SK-N-SH (cell line): ENCODE measurements around the gene ADM. TPM values are rescaled to one million over a fixed set of nuclear protein-coding genes. Genes with fewer than 3 reads are reported as not detected.

Source experiments
- CTCF ChIA-PET: fragments of 300-600, 350-600 bp; formaldehyde crosslinking; extraction: SDS; loops from one replicate; lab custom pipeline; 2021; lab: Yijun Ruan, JAX
- POLR2A ChIA-PET: fragments of 350-600 bp; sonication (Branson Sonifier 250); formaldehyde crosslinking; extraction: SDS; loops from one replicate; lab custom pipeline; 2020; ENCODE audit warnings: antibody characterized with exemption, inconsistent platforms; lab: Yijun Ruan, JAX
- DNase-seq: peaks from one replicate; pipeline ENCODE4 v3.0.0; 2012
- H2AFZ ChIP-seq: fragments of 200-600 bp; sonication (generic); 2 replicates; pipeline ENCODE4 v1.8.1; 2016; ENCODE audit warnings: antibody characterized with exemption, mild to moderate bottlenecking, low read depth
- H3F3A ChIP-seq: fragments of 200-600 bp; sonication (generic); replicated peaks from 2 replicates; pipeline ENCODE3; 2016; ENCODE audit warnings: antibody characterized with exemption, mild to moderate bottlenecking; ENCODE audit not compliant: insufficient read depth
- H3K27ac ChIP-seq, 2 experiments: fragments of 200-500 bp in 1 of 2; fragments of 200-600 bp in 1 of 2; sonication (Bioruptor generic) in 1 of 2; sonication (generic), shearing (Covaris generic) in 1 of 2; 2 replicates each; pipeline versions ENCODE4 v1.5.1 to v1.6.1; 2014 to 2016; ENCODE audit warnings: low read depth in 2 of 2, inconsistent platforms in 1 of 2, low read length in 1 of 2, mild to moderate bottlenecking in 1 of 2, mixed read lengths in 1 of 2
- H3K27me3 ChIP-seq: fragments of 200-600 bp; sonication (generic), shearing (Covaris generic); 2 replicates; pipeline ENCODE4 v1.6.1; 2016; ENCODE audit warnings: mixed run types; ENCODE audit not compliant: insufficient read depth
- H3K36me3 ChIP-seq, 2 experiments: fragments of 200-500 bp in 1 of 2; fragments of 200-600 bp in 1 of 2; sonication (Bioruptor generic) in 1 of 2; sonication (generic) in 1 of 2; replicated peaks in 1 of 2; 2 replicates each; pipeline versions ENCODE3 to v1.5.1; 2014 to 2016; ENCODE audit warnings: low read length in 1 of 2, mild to moderate bottlenecking in 1 of 2; ENCODE audit not compliant: insufficient read depth in 2 of 2, control insufficient read depth in 1 of 2
- H3K4me1 ChIP-seq, 2 experiments: fragments of 200-500 bp in 1 of 2; fragments of 200-600 bp in 1 of 2; sonication (Bioruptor generic) in 1 of 2; sonication (generic), shearing (Covaris generic) in 1 of 2; 2 replicates each; pipeline versions ENCODE4 v1.5.1 to v1.6.1; 2014 to 2016; ENCODE audit warnings: low read depth in 1 of 2, low read length in 1 of 2, mixed run types in 1 of 2; ENCODE audit not compliant: insufficient read depth in 2 of 2, control insufficient read depth in 1 of 2
- H3K4me2 ChIP-seq: fragments of 200-600 bp; sonication (generic), shearing (Covaris generic); 2 replicates; pipeline ENCODE4 v1.6.1; 2017; ENCODE audit warnings: mixed run types
- H3K4me3 ChIP-seq, 2 experiments: fragments of 200-500 bp in 1 of 2; fragments of 200-600 bp in 1 of 2; sonication (Bioruptor generic) in 1 of 2; sonication (generic), shearing (Covaris generic) in 1 of 2; 2 replicates each; pipeline versions ENCODE4 v1.5.1 to v1.8.1; 2014 to 2016; ENCODE audit warnings: low read depth in 2 of 2, inconsistent platforms in 1 of 2, low read length in 1 of 2, mild to moderate bottlenecking in 1 of 2, mixed read lengths in 1 of 2, moderate library complexity in 1 of 2
- H3K79me2 ChIP-seq: fragments of 200-600 bp; sonication (generic); 2 replicates; pipeline ENCODE4 v1.8.1; 2017; ENCODE audit warnings: mild to moderate bottlenecking; ENCODE audit not compliant: insufficient read depth
- H3K9ac ChIP-seq: fragments of 200-600 bp; sonication (generic); 2 replicates; pipeline ENCODE4 v1.6.1; 2017; ENCODE audit warnings: mixed run types
- H3K9me2 ChIP-seq: fragments of 200-600 bp; sonication (generic); 2 replicates; pipeline ENCODE4 v1.6.1; 2017; ENCODE audit warnings: mixed run types
- H3K9me3 ChIP-seq: fragments of 200-600 bp; sonication (generic); 2 replicates; pipeline ENCODE4 v1.6.1; 2017; ENCODE audit warnings: mixed run types, mild to moderate bottlenecking, moderate library complexity
- H4K20me1 ChIP-seq: fragments of 200-600 bp; sonication (generic); 2 replicates; pipeline ENCODE4 v1.6.1; 2017; ENCODE audit warnings: mild to moderate bottlenecking, mixed run types; ENCODE audit not compliant: insufficient read depth
- CHD2 ChIP-seq: fragments of 150-350 bp; IDR thresholded peaks from 2 replicates; pipeline ENCODE4 v1.6.1; 2018; ENCODE audit warnings: low read length; ENCODE audit not compliant: partially characterized antibody
- ELF1 ChIP-seq: IDR thresholded peaks from 2 replicates; pipeline ENCODE4 v1.4.0; 2012
- FOXJ3 ChIP-seq: sonication (generic); formaldehyde crosslinking; IDR thresholded peaks from 2 replicates; pipeline ENCODE4 v1.5.1; 2020; ENCODE audit warnings: mild to moderate bottlenecking, missing genetic modification reagents
- GATA2 ChIP-seq: sonication (generic); formaldehyde crosslinking; IDR thresholded peaks from 2 replicates; pipeline ENCODE4 v1.5.0; 2020; ENCODE audit warnings: mild to moderate bottlenecking, missing genetic modification reagents
- MEF2A ChIP-seq: IDR thresholded peaks from 2 replicates; pipeline ENCODE4 v1.4.0; 2012; ENCODE audit warnings: low read depth, borderline replicate concordance
- NFIC ChIP-seq: IDR thresholded peaks from 2 replicates; pipeline ENCODE4 v1.4.0; 2012; ENCODE audit warnings: borderline replicate concordance
- NRF1 ChIP-seq: IDR thresholded peaks from 2 replicates; pipeline ENCODE4 v1.6.1; 2012; ENCODE audit warnings: low read depth, mild to moderate bottlenecking, low read length
- POLR2AphosphoS5 ChIP-seq: IDR thresholded peaks from 2 replicates; pipeline ENCODE4 v1.6.1; 2012; ENCODE audit warnings: low read depth, low read length
- RAD21 ChIP-seq: IDR thresholded peaks from 2 replicates; pipeline ENCODE4 v1.6.1; 2012; ENCODE audit warnings: mild to moderate bottlenecking, low read length
- RCOR1 ChIP-seq: fragments of 150-350 bp; IDR thresholded peaks from 2 replicates; pipeline ENCODE4 v1.6.1; 2017; ENCODE audit warnings: antibody characterized with exemption, low read length
- RXRA ChIP-seq: IDR thresholded peaks from 2 replicates; pipeline ENCODE4 v1.4.0; 2012; ENCODE audit warnings: low read depth, mild to moderate bottlenecking, borderline replicate concordance
- SMC3 ChIP-seq: IDR thresholded peaks from 2 replicates; pipeline ENCODE4 v1.6.1; 2012; ENCODE audit warnings: low read depth, low read length, improper control_type of control experiment
- TAF1 ChIP-seq: IDR thresholded peaks from 2 replicates; pipeline ENCODE4 v1.6.1; 2012; ENCODE audit warnings: low read depth, mild to moderate bottlenecking, low read length, moderate library complexity, borderline replicate concordance
- TCF12 ChIP-seq: IDR thresholded peaks from 2 replicates; pipeline ENCODE4 v1.4.0; 2012
- YY1 ChIP-seq: IDR thresholded peaks from 2 replicates; pipeline ENCODE4 v1.4.0; 2012; ENCODE audit warnings: low read depth, mild to moderate bottlenecking
- WGBS: methylation state at CpG from one replicate; pipeline ENCODE4 v1.1.6; 2017; ENCODE audit warnings: low lambda C conversion rate; 5-methylcytosine and 5-hydroxymethylcytosine counted together
- polyA plus RNA-seq, 3 experiments: library from polyadenylated mRNA; depleted of rRNA; stranded (reverse); fragments of >200 nt; gene quantifications; 2 replicates each; pipeline ENCODE4 v1.2.3, GENCODE V29; 2012
- TF ChIP-seq, protein P1 (sequence below): IDR thresholded peaks from 2 replicates; pipeline ENCODE4 v1.4.0; 2012; ENCODE audit warnings: low read depth, borderline replicate concordance
- TF ChIP-seq, protein P2 (sequence below): fragments of 150-350 bp; IDR thresholded peaks from 2 replicates; pipeline ENCODE4 v1.6.1; 2016; ENCODE audit warnings: mild to moderate bottlenecking, low read depth, low read length
- TF ChIP-seq, protein P3 (sequence below): fragments of 150-350 bp; IDR thresholded peaks from 2 replicates; pipeline ENCODE4 v1.6.1; 2017; ENCODE audit warnings: antibody characterized with exemption, low read length, low read depth, borderline replicate concordance
- TF ChIP-seq, protein P4 (sequence below): IDR thresholded peaks from 2 replicates; pipeline ENCODE4 v1.6.1; 2012; ENCODE audit warnings: mild to moderate bottlenecking, low read depth, low read length, moderate library complexity
- TF ChIP-seq, protein P5 (sequence below): IDR thresholded peaks from 2 replicates; pipeline ENCODE4 v1.4.0; 2012; ENCODE audit warnings: low read depth, borderline replicate concordance

ADM gene
- polyA plus RNA-seq, 1 of the 3 experiments (the other 2 are of a cell fraction): 50.6 TPM

DNA sequence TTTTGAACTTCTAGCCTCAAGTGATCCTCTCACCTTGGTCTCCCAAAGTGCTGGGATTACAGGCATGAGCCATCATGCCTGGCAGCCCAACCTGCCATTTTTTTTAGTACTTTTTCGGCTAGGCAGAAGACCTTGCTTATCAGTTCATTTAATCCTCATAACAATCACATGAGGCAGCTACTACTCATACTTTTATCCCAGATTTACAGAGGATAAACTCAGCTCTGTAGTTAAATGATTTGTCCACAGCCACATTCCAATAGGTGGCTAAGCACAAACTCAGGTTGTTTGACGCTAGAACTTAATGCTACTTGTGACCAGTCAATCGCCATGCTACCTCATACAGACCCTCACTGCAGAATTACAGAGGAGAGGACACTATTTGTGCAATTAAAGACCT is 38.9 kb upstream of the ADM start:
- POLR2A ChIA-PET: no interaction called here
- Histone ChIP-seq H3K9me3 (no peaks in the 10 kb centered on the region), H3K4me1 (peaks cover 0 to 25% of the 10 kb centered on the region in 2 experiments; a peak in 3 of 4 replicates), H4K20me1 (peaks cover 17% of the 10 kb centered on the region), H3K79me2 (peaks cover 81% of the 10 kb centered on the region), H3K27me3 (no peaks in the 10 kb centered on the region), H2AFZ (no peak overlapping the region), H3K36me3 (no peaks in the 10 kb centered on the region), H3K27ac (no peak overlapping the region), H3K4me3 (no peak overlapping the region), H3K9me2 (no peaks in the 10 kb centered on the region), H3K9ac (no peak overlapping the region), H3F3A (peaks cover 21% of the 10 kb centered on the region), H3K4me2 (no peak overlapping the region)
- CTCF ChIA-PET: interaction anchor here (1.0 to 1.5 kb wide), 3 partner anchors 7 to 39 kb away, joined by 3 to 4 read pairs (median 3); partner anchors contain the start of gene ADM
- 81% methylated on average over 3 of the region's 3 CpGs for WGBS
- TF ChIP-seq TAF1: no peak
- no peak for TF ChIP-seq RXRA
- no peak for TF ChIP-seq ELF1
- TF ChIP-seq, protein P1, sequence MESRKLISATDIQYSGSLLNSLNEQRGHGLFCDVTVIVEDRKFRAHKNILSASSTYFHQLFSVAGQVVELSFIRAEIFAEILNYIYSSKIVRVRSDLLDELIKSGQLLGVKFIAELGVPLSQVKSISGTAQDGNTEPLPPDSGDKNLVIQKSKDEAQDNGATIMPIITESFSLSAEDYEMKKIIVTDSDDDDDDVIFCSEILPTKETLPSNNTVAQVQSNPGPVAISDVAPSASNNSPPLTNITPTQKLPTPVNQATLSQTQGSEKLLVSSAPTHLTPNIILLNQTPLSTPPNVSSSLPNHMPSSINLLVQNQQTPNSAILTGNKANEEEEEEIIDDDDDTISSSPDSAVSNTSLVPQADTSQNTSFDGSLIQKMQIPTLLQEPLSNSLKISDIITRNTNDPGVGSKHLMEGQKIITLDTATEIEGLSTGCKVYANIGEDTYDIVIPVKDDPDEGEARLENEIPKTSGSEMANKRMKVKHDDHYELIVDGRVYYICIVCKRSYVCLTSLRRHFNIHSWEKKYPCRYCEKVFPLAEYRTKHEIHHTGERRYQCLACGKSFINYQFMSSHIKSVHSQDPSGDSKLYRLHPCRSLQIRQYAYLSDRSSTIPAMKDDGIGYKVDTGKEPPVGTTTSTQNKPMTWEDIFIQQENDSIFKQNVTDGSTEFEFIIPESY: no peak
- TF ChIP-seq YY1: no peak
- TF ChIP-seq NRF1: no peak
- TF ChIP-seq RCOR1: no peak
- TF ChIP-seq SMC3: no peak
- no peak for TF ChIP-seq TCF12
- no peak for TF ChIP-seq FOXJ3 (CRISPR knock-in tag)
- TF ChIP-seq POLR2AphosphoS5: no peak
- TF ChIP-seq, protein P2, sequence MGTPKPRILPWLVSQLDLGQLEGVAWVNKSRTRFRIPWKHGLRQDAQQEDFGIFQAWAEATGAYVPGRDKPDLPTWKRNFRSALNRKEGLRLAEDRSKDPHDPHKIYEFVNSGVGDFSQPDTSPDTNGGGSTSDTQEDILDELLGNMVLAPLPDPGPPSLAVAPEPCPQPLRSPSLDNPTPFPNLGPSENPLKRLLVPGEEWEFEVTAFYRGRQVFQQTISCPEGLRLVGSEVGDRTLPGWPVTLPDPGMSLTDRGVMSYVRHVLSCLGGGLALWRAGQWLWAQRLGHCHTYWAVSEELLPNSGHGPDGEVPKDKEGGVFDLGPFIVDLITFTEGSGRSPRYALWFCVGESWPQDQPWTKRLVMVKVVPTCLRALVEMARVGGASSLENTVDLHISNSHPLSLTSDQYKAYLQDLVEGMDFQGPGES: no peak
- TF ChIP-seq GATA2: no peak
- no peak for TF ChIP-seq CHD2
- TF ChIP-seq, protein P3, sequence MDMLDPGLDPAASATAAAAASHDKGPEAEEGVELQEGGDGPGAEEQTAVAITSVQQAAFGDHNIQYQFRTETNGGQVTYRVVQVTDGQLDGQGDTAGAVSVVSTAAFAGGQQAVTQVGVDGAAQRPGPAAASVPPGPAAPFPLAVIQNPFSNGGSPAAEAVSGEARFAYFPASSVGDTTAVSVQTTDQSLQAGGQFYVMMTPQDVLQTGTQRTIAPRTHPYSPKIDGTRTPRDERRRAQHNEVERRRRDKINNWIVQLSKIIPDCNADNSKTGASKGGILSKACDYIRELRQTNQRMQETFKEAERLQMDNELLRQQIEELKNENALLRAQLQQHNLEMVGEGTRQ: no peak
- TF ChIP-seq, protein P4, sequence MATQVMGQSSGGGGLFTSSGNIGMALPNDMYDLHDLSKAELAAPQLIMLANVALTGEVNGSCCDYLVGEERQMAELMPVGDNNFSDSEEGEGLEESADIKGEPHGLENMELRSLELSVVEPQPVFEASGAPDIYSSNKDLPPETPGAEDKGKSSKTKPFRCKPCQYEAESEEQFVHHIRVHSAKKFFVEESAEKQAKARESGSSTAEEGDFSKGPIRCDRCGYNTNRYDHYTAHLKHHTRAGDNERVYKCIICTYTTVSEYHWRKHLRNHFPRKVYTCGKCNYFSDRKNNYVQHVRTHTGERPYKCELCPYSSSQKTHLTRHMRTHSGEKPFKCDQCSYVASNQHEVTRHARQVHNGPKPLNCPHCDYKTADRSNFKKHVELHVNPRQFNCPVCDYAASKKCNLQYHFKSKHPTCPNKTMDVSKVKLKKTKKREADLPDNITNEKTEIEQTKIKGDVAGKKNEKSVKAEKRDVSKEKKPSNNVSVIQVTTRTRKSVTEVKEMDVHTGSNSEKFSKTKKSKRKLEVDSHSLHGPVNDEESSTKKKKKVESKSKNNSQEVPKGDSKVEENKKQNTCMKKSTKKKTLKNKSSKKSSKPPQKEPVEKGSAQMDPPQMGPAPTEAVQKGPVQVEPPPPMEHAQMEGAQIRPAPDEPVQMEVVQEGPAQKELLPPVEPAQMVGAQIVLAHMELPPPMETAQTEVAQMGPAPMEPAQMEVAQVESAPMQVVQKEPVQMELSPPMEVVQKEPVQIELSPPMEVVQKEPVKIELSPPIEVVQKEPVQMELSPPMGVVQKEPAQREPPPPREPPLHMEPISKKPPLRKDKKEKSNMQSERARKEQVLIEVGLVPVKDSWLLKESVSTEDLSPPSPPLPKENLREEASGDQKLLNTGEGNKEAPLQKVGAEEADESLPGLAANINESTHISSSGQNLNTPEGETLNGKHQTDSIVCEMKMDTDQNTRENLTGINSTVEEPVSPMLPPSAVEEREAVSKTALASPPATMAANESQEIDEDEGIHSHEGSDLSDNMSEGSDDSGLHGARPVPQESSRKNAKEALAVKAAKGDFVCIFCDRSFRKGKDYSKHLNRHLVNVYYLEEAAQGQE: no peak
- TF ChIP-seq NFIC: no peak
- no peak for TF ChIP-seq MEF2A
- TF ChIP-seq RAD21: no peak
- TF ChIP-seq, protein P5, sequence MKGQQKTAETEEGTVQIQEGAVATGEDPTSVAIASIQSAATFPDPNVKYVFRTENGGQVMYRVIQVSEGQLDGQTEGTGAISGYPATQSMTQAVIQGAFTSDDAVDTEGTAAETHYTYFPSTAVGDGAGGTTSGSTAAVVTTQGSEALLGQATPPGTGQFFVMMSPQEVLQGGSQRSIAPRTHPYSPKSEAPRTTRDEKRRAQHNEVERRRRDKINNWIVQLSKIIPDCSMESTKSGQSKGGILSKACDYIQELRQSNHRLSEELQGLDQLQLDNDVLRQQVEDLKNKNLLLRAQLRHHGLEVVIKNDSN: no peak
- DNase-seq: no peak
